ENCODE data around the gene TRAPPC13.
"Not testable (repeated sequence)": the region's sequence is repeated elsewhere in the genome, so short reads cannot be mapped to it uniquely, and the experiment has no call there.

Gene TRAPPC13

GRCh38 chr5:65668696-65669095 lies 43.9 kb downstream of the TRAPPC13 start:
- H3K4me1 Mint-ChIP-seq = no peaks in the 10 kb centered on the region
- DNase-seq = no peak
- no peak overlapping the region for H3K4me3 Mint-ChIP-seq
- H3K27ac Mint-ChIP-seq = no peak overlapping the region
- no peaks in the 10 kb centered on the region for H3K9me3 Mint-ChIP-seq
- H3K27me3 Mint-ChIP-seq (ENCODE audit: low read depth, poor library complexity) = no peaks in the 10 kb centered on the region
- TF ChIP-seq, protein P1, sequence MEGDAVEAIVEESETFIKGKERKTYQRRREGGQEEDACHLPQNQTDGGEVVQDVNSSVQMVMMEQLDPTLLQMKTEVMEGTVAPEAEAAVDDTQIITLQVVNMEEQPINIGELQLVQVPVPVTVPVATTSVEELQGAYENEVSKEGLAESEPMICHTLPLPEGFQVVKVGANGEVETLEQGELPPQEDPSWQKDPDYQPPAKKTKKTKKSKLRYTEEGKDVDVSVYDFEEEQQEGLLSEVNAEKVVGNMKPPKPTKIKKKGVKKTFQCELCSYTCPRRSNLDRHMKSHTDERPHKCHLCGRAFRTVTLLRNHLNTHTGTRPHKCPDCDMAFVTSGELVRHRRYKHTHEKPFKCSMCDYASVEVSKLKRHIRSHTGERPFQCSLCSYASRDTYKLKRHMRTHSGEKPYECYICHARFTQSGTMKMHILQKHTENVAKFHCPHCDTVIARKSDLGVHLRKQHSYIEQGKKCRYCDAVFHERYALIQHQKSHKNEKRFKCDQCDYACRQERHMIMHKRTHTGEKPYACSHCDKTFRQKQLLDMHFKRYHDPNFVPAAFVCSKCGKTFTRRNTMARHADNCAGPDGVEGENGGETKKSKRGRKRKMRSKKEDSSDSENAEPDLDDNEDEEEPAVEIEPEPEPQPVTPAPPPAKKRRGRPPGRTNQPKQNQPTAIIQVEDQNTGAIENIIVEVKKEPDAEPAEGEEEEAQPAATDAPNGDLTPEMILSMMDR (IDR thresholded peaks at IDR 0.05) = no peak
- H3K36me3 Mint-ChIP-seq (ENCODE audit: low read depth) = no peaks in the 10 kb centered on the region

DNA sequence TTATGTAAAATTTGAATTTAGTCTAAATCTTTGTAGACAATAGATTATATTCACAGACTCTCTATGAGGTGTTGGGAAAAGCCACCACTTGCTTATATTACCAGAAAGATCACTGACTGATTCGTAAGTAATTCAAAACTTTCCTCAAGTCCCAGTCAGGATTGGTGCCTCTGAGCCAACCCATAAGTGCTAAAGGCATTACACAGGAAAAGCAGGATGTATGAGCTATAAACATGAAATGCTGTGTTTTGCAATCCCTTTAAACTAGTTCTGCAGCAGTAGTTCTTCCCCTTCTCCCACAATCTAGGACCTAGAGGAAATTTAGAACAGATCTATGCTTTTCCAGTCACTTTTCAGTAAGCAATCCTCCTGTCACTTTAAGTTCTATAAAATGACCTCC lies 48.0 kb downstream of the TRAPPC13 start:
- no peak for DNase-seq
- Mint-ChIP-seq H3K4me3 (no peak overlapping the region), H3K27me3 (ENCODE audit: low read depth, poor library complexity) (no peaks in the 10 kb centered on the region), H3K9me3 (no peaks in the 10 kb centered on the region), H3K36me3 (ENCODE audit: low read depth) (peaks cover 7% of the 10 kb centered on the region), H3K4me1 (no peaks in the 10 kb centered on the region), H3K27ac (no peak overlapping the region)
- TF ChIP-seq, protein P1 (IDR thresholded peaks at IDR 0.05) = no peak

DNA sequence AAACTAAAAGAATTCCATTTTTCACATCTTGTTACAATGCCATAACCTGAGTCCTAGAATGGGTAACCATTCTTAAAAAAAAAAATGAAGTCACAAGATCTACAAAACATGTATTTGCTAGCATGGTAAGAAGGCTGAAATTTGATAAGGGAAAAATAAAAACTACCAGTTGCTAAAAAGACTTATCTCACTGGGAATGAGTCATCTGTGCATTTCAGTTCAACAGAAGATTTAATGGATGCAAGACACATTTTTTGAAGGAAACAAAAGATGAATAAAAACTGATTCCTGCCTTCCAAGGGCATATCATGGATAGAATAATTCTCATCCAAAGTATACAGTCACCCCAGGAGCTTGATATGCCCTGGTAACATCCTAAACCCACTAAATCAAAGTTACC lies 49.9 kb downstream of the TRAPPC13 start:
- TF ChIP-seq, protein P1 (IDR thresholded peaks at IDR 0.05) = no peak
- Mint-ChIP-seq H3K4me1 (no peaks in the 10 kb centered on the region), H3K36me3 (ENCODE audit: low read depth) (peaks cover 24% of the 10 kb centered on the region), H3K4me3 (no peak overlapping the region), H3K27ac (peak overlapping the region; percentile 8), H3K9me3 (no peaks in the 10 kb centered on the region), H3K27me3 (ENCODE audit: low read depth, poor library complexity) (no peaks in the 10 kb centered on the region)
- DNase-seq = no peak

DNA sequence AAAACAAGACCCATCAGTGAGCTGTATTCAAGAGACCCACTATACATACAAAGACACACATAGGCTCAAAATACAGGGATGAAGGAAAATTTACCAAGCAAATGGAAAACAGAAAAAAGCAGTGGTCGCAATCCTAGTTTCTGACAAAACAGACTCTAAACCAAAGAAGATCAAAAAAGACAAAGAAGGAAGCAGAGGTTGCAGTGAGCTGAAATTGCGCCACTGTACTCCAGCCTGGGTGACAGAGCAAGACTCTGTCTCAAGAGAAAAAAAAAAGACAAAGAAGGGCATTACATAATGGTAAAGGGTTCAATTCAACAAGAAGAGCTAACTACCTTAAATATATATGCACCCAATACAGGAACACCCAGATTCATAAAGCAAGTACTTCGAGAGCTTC lies 51.2 kb downstream of the TRAPPC13 start:
- not testable (repeated sequence) for H3K4me3 Mint-ChIP-seq; H3K4me1 Mint-ChIP-seq; H3K27me3 Mint-ChIP-seq (ENCODE audit: low read depth, poor library complexity); H3K9me3 Mint-ChIP-seq; DNase-seq
- Mint-ChIP-seq H3K27ac (peak overlapping the region; percentile 8), H3K36me3 (ENCODE audit: low read depth) (peaks cover 32% of the 10 kb centered on the region)

DNA sequence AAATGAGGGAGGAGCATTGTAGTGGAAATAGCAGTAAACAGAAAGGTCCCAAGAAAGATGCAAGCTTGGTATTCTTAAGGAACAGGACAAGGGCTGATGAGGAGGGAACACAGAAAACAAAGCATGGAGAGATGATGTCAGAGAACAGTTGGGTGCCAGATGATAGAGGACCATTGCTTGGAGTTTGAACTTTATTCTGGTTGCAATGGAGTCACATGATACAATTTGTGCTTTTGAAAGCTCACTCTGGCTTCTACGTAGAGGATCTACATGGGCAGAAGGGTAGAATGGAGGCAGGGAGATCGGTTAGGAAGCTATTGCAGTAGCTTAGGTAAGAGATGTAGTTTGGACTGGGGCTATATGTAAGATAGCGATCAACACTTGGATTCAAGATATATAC lies 57.3 kb downstream of the TRAPPC13 start:
- DNase-seq = no peak
- peak overlapping the region; percentile 21 for H3K27ac Mint-ChIP-seq
- peaks cover 50% of the 10 kb centered on the region for H3K36me3 Mint-ChIP-seq (ENCODE audit: low read depth)
- no peak overlapping the region for H3K4me3 Mint-ChIP-seq
- TF ChIP-seq, protein P1 (IDR thresholded peaks at IDR 0.05) = no peak
- H3K9me3 Mint-ChIP-seq = no peaks in the 10 kb centered on the region
- H3K27me3 Mint-ChIP-seq (ENCODE audit: low read depth, poor library complexity) = no peaks in the 10 kb centered on the region
- peaks cover 4% of the 10 kb centered on the region for H3K4me1 Mint-ChIP-seq

GRCh38 chr5:65693121-65693520 lies 68.3 kb downstream of the TRAPPC13 start:
- Mint-ChIP-seq H3K36me3 (ENCODE audit: low read depth) (peaks cover 15% of the 10 kb centered on the region), H3K27ac (no peak overlapping the region), H3K9me3 (no peaks in the 10 kb centered on the region), H3K4me3 (no peak overlapping the region), H3K27me3 (ENCODE audit: low read depth, poor library complexity) (no peaks in the 10 kb centered on the region), H3K4me1 (no peaks in the 10 kb centered on the region)
- TF ChIP-seq, protein P1 (IDR thresholded peaks at IDR 0.05) = no peak
- DNase-seq = no peak
